ENCODE data around the gene NOP9. TPM values are rescaled to one million over a fixed set of nuclear protein-coding genes. Genes with fewer than 3 reads are reported as not detected.

The NOP9 gene
- total RNA-seq, 2 experiments from 2014 or later: 25.9 to 27.5 TPM

DNA sequence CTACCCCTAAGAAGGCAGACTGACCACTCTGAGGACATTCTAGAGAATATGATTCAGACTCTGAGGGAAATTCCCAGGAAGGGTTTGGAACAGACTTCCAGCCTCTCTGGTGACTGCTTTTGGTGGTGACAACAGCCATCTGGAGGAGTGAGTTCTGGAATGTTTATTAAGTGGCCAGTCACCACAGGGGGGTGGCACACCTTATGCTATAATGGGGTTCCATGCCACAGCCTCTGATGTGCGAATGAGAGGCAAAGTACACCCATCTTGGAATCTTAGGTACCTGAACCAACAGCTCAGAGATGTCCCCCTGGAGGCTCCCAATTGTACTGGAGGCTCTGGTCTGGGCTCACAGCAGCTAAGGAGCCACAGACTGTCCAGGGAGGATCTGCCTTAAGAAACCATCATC lies 47.8 kb upstream of the NOP9 start:
- Histone ChIP-seq H3K27me3 (ENCODE audit: control insufficient read depth in 1 of 2, insufficient read depth in 2 of 2, low read length in 2 of 2) (no peaks in the 10 kb centered on the region), H3K36me3 (ENCODE audit: insufficient read depth, low read length) (peaks cover 34% of the 10 kb centered on the region), H3K27ac (ENCODE audit: low read depth in 1 of 2, low read length in 2 of 2) (no peak overlapping the region), H3K9me3 (ENCODE audit: control insufficient read depth in 1 of 2, insufficient read depth in 1 of 2, low read length in 2 of 2) (no peaks in the 10 kb centered on the region), H3K4me3 (ENCODE audit: low read length) (no peak overlapping the region), H3K4me1 (ENCODE audit: insufficient read depth, low read length) (peaks cover 6% of the 10 kb centered on the region)
- ATAC-seq (ENCODE audit: poor library complexity) (no peak), DNase-seq (no peak)
- no peak overlapping the region for H3K4me3 Mint-ChIP-seq
- peaks cover 34% of the 10 kb centered on the region for H3K36me3 Mint-ChIP-seq (ENCODE audit: low read depth)
- no peak overlapping the region for H3K27ac Mint-ChIP-seq
- no peaks in the 10 kb centered on the region for H3K27me3 Mint-ChIP-seq
- TF ChIP-seq, protein P1, sequence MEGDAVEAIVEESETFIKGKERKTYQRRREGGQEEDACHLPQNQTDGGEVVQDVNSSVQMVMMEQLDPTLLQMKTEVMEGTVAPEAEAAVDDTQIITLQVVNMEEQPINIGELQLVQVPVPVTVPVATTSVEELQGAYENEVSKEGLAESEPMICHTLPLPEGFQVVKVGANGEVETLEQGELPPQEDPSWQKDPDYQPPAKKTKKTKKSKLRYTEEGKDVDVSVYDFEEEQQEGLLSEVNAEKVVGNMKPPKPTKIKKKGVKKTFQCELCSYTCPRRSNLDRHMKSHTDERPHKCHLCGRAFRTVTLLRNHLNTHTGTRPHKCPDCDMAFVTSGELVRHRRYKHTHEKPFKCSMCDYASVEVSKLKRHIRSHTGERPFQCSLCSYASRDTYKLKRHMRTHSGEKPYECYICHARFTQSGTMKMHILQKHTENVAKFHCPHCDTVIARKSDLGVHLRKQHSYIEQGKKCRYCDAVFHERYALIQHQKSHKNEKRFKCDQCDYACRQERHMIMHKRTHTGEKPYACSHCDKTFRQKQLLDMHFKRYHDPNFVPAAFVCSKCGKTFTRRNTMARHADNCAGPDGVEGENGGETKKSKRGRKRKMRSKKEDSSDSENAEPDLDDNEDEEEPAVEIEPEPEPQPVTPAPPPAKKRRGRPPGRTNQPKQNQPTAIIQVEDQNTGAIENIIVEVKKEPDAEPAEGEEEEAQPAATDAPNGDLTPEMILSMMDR (IDR thresholded peaks at IDR 0.05): no peak
- ChIA-PET CTCF (interaction anchor here (1.7 to 1.9 kb wide), 2 partner anchors 45 to 56 kb away, joined by 5 read pairs; partner anchors contain the start of gene CIDEB), POLR2A (interaction anchor here (1.2 to 3.6 kb wide), 2 partner anchors 9 to 180 kb away, joined by 5 to 20 read pairs; partner anchors contain the start of gene TINF2)
- intact Hi-C loops (cut with DNase I, micrococcal nuclease): no loop called here
- H3K4me1 Mint-ChIP-seq (ENCODE audit: low read depth): peaks cover 18% of the 10 kb centered on the region
- H3K9me3 Mint-ChIP-seq: no peaks in the 10 kb centered on the region

DNA sequence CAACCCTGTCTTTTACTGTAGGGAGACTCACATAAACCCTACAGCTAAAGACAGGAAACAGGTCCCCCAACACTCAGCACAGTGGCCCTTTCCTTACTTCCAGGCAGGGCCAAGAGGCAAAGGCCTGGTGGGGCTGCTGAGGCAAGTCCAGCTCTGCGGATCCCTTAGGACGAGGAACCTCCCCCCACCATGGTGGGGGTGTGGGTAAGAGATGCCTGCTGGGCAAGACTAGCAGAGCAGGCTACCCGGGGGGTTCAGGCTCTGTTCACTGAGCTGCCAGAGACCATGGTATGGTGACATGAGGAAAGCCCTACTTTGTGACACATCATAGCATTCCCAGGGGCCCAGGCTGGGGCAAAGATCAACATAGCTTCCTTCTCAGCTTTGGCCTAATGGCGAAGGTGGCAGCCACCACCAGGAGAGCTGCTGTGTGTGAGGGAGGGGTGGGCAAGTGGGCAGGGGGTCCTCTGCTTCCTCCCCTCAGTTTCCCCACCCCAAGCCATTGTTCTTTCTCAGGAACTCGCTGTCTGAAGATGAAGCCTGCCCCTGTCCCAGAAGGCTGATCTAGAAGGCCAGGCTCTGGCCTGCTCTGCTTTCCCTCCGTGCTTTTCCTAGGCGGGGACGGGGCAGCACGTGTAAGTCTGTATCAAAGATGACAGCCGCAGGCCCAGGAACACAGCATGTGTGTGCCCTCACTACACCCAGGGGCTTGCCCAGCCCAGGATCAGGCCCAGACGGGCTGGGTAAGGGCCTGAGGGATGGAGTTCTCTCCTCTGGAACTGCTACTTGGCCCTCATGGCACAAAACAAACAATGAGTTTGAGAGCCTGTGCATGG lies 47.1 kb upstream of the NOP9 start:
- DNase-seq: no peak
- H3K9me3 ChIP-seq (ENCODE audit: control insufficient read depth in 1 of 2, insufficient read depth in 1 of 2, low read length in 2 of 2): no peaks in the 10 kb centered on the region
- POLR2A ChIA-PET: interaction anchor here (3.6 kb wide), 1 partner anchor 10 kb away, joined by 20 read pairs; the partner anchor contains the start of gene TINF2
- no peak overlapping the region for H3K27ac ChIP-seq (ENCODE audit: low read depth in 1 of 2, low read length in 2 of 2)
- no peaks in the 10 kb centered on the region for H3K27me3 Mint-ChIP-seq
- TF ChIP-seq, protein P1 (IDR thresholded peaks at IDR 0.05): no peak
- H3K36me3 ChIP-seq (ENCODE audit: insufficient read depth, low read length): peaks cover 34% of the 10 kb centered on the region
- peaks cover 13% of the 10 kb centered on the region for H3K4me1 Mint-ChIP-seq (ENCODE audit: low read depth)
- intact Hi-C loops (cut with DNase I, micrococcal nuclease): no loop called here
- no peak overlapping the region for H3K4me3 ChIP-seq (ENCODE audit: low read length)
- ATAC-seq (ENCODE audit: poor library complexity): no peak
- H3K36me3 Mint-ChIP-seq (ENCODE audit: low read depth): peaks cover 40% of the 10 kb centered on the region
- H3K27ac Mint-ChIP-seq: no peak overlapping the region
- CTCF ChIA-PET: interaction anchor here (1.7 to 1.9 kb wide), 2 partner anchors 44 to 55 kb away, joined by 5 read pairs; partner anchors contain the start of gene CIDEB
- no peak overlapping the region for H3K4me3 Mint-ChIP-seq
- peaks cover under 1% of the 10 kb centered on the region for H3K4me1 ChIP-seq (ENCODE audit: insufficient read depth, low read length)
- no peaks in the 10 kb centered on the region for H3K9me3 Mint-ChIP-seq
- H3K27me3 ChIP-seq (ENCODE audit: control insufficient read depth in 1 of 2, insufficient read depth in 2 of 2, low read length in 2 of 2): no peaks in the 10 kb centered on the region

DNA sequence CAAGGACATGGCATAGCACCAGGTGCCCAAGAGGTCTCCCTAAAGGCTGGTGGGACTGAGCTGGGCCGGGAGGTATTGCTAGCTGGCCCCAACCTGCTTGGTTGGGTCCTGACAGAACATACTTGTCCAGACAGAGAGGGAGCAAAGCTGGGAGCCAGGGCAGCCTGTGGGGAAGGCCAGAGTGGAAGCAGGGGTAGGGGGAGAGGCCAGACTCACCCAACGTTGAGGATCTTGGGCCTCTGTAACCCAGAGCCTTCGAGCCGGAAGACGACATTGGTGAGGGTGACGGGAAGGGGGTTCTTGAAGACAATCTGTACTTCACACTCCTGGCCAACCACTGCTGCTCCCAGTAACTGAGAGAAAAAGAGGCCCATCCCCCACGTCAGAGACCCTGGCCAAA lies 45.7 kb upstream of the NOP9 start:
- H3K36me3 Mint-ChIP-seq (ENCODE audit: low read depth): peaks cover 41% of the 10 kb centered on the region
- Histone ChIP-seq H3K4me1 (ENCODE audit: insufficient read depth, low read length) (no peaks in the 10 kb centered on the region), H3K36me3 (ENCODE audit: insufficient read depth, low read length) (peaks cover 33% of the 10 kb centered on the region), H3K27me3 (ENCODE audit: control insufficient read depth in 1 of 2, insufficient read depth in 2 of 2, low read length in 2 of 2) (no peaks in the 10 kb centered on the region), H3K4me3 (ENCODE audit: low read length) (no peak overlapping the region), H3K9me3 (ENCODE audit: control insufficient read depth in 1 of 2, insufficient read depth in 1 of 2, low read length in 2 of 2) (no peaks in the 10 kb centered on the region), H3K27ac (ENCODE audit: low read depth in 1 of 2, low read length in 2 of 2) (no peak overlapping the region)
- CTCF ChIA-PET: no interaction called here
- POLR2A ChIA-PET: interaction anchor here (3.6 kb wide), 1 partner anchor 12 kb away, joined by 20 read pairs; the partner anchor contains the start of gene TINF2
- no peaks in the 10 kb centered on the region for H3K27me3 Mint-ChIP-seq
- ATAC-seq (ENCODE audit: poor library complexity) (no peak), DNase-seq (no peak)
- no peaks in the 10 kb centered on the region for H3K9me3 Mint-ChIP-seq
- TF ChIP-seq, protein P1 (IDR thresholded peaks at IDR 0.05): no peak
- intact Hi-C loops (cut with DNase I, micrococcal nuclease): no loop called here
- H3K4me1 Mint-ChIP-seq (ENCODE audit: low read depth): peaks cover 9% of the 10 kb centered on the region
- H3K4me3 Mint-ChIP-seq: no peak overlapping the region
- H3K27ac Mint-ChIP-seq: no peak overlapping the region
